ENCODE measurements around the gene MYH11.

DNA sequence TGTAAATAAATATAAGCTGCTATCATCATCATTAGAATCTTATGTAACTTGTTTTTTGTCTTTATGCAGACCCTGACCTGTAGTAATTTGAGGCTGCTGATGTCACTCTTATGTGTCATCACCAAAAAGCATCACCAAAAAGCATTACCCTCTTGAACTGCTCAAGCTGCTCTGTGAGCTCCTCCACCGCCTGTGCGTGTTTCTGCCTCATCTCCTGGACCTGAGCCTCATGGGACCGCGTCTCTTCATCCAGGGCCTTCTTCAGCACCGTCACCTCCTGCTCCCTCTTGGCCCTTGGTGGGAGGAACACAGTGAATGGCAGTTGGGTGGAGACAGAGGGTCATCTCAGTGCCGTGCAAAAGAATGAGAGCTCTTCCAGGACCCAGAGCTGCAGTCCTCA, 124.4 kb downstream of the MYH11 start:
- TF ChIP-seq, protein P1, sequence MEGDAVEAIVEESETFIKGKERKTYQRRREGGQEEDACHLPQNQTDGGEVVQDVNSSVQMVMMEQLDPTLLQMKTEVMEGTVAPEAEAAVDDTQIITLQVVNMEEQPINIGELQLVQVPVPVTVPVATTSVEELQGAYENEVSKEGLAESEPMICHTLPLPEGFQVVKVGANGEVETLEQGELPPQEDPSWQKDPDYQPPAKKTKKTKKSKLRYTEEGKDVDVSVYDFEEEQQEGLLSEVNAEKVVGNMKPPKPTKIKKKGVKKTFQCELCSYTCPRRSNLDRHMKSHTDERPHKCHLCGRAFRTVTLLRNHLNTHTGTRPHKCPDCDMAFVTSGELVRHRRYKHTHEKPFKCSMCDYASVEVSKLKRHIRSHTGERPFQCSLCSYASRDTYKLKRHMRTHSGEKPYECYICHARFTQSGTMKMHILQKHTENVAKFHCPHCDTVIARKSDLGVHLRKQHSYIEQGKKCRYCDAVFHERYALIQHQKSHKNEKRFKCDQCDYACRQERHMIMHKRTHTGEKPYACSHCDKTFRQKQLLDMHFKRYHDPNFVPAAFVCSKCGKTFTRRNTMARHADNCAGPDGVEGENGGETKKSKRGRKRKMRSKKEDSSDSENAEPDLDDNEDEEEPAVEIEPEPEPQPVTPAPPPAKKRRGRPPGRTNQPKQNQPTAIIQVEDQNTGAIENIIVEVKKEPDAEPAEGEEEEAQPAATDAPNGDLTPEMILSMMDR (IDR thresholded peaks at IDR 0.05; ENCODE audit: low read depth, low read length): no peak
- no peak for TF ChIP-seq POLR2A (IDR thresholded peaks at IDR 0.05; ENCODE audit: extremely low read depth, insufficient read length)
- no peak for TF ChIP-seq MYC (IDR thresholded peaks at IDR 0.05; ENCODE audit: low read depth, low read length)
- TF ChIP-seq, protein P2, sequence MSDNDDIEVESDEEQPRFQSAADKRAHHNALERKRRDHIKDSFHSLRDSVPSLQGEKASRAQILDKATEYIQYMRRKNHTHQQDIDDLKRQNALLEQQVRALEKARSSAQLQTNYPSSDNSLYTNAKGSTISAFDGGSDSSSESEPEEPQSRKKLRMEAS (IDR thresholded peaks at IDR 0.05; ENCODE audit: low read depth, low read length): no peak
